Glomerular endothelial cell (primary cell): ENCODE results near the gene SMC1A. TPM values are rescaled to one million over a fixed set of nuclear protein-coding genes. Genes with fewer than 3 reads are reported as not detected.
"Not testable (repeated sequence)": the region's sequence is repeated elsewhere in the genome, so short reads cannot be mapped to it uniquely, and the experiment has no call there.

Experiments used
- DNase-seq: peaks from one replicate; pipeline ENCODE4 v3.0.0-alpha.2; 2011; ENCODE audit warnings: low read depth, low spot score; ENCODE audit errors: extremely low read depth
- total RNA-seq: library from RNA; depleted of rRNA; stranded (reverse); fragments of >200 nt; gene quantifications from 2 replicates; pipeline ENCODE4 v1.2.3, GENCODE V29; 2015

Gene SMC1A
- total RNA-seq, 1 donor from 2014 or later = 36.1 TPM

DNA sequence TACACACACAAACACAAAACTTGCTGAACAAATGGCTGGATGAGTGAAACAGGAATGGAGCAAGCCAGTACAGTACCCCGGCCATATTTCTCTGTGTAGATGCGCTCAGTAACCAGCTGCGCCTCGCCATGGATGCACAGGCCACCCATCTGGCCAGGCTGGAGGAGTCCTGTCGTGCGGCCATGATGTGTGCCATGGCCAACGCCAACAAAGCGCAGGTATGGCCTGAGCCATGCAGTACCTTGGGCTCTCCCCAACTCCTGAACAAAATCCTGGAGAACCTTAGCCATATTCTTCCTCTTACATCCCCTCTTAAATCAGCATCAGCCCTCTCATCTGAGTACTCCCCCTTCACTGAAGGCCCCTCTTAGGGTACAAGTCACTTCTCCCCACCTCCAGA is 7.3 kb upstream of the SMC1A start:
- DNase-seq = no peak

GRCh38 chrX:53422861-53423306 is 430 bp upstream of the SMC1A start, which contains the start of gene RIBC1:
Gene RIBC1, plus strand, starts transcription at chrX:53422873. Its CDS starts 3,404 bp downstream, at chrX:53426277.
- no peak for DNase-seq

DNA sequence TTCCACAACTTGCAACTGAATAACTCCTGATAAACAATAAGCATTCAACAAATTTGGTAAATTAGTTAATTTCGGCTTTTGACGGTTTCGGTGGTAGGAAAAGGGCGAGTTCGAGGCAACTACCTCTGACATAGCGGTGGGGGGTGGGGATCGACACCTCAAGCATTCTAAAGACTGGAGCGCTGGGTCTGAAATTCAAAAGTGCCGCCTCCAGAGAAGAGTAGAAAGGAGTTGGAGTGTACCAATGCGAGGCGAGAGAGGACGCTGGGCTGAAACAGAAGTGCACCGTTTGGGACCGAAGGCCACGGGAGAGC is 725 bp downstream of the SMC1A start:
- DNase-seq = no peak

- DNase-seq = no peak
Measured at GRCh38 chrX:53421125-53421524, 1.3 kb downstream of the SMC1A start.

DNA sequence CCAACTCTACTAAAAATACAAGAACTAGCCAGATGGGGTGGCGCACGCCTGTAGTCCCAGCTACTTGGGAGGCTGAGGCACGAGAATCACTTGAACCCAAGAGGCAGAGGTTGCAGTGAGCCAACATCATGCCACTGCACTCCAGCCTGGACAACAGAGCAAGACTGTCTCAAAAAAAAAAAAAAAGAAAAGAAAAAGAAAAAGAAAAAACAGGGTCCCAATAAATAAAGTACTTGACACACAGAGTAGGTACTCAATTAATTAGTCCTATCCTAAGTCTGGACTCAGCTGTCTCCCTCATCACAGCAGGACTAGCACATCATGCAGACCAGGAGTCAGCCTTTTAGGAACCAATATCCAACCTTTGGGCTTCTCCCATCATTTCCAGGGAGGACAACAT is 2.1 kb downstream of the SMC1A start:
- DNase-seq = not testable (repeated sequence)

DNA sequence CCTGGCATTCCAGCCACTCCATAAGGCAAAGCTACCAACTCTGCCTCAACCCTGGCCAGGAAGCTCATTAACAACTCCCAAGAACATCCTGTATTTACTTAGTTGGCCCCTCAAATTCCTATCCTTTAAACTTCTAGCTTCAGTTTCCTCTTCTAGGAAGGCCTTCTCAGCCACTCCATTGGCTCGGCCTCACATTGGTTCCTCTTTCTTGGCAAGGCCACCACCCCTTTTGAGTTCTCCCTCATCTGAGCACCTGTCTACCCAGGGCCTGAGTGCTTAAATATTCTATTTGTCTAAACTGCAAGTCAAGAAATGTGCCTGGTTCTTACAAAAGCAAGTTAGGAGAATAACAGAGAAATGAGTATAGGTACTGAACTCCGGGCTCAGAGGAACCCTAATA is 10.0 kb downstream of the SMC1A start:
- no peak for DNase-seq

DNA sequence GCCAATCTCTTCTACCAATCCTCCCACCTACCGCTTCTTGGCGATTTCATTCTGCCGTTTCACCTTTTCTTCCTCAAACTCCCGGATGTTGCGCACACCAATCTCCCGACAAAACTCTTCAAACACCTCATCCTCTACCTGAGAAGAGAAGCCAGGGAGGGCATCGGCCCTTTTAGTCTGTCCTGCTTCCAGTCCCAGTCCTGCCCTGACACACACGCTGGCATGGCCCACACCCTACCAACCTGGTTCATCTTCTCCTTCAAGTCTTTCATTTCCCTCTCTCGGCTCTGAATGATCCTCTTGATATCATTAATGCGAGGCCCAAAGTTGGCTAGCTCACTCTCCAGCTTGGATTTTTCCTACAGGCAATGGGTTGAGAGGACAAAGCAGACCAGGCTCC is 18.9 kb downstream of the SMC1A start:
- no peak for DNase-seq

- DNase-seq = no peak
Measured at GRCh38 chrX:53398216-53398615, 24.2 kb downstream of the SMC1A start.

DNA sequence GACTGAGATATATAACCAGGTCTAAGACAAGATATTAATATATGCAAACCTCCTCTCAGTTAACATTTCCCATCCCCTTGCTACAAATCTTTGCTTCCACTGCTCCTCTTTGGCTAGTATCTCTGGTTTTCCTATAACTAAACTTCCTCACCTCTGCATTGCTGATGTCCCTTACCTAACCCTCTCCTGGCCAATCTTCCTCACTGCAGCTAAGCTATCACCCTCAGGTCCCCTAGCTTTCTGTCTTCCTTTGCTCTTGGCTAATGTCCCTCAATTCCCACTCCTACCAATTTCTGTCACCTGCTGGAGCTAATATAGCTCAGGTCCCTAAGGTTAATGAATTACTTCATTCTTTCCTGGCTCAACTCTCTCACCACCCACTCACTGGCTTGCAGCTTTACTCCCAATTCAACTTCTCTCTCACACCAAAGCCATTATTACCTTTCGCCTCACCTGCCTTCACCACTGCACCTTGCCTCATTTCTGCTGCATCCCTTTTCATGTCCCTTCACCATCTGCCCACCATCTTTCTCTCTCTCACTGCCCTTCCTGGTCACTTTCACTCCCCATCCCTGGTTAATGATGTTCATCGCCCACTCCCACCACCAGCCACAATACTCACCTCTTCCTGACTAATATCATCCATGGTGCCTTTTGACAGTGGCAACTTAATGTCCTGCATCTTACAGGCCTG is 26.7 kb downstream of the SMC1A start:
- DNase-seq = no peak

GRCh38 chrX:53383376-53384076 is 38.9 kb downstream of the SMC1A start:
- no peak for DNase-seq

- DNase-seq = no peak
Measured at GRCh38 chrX:53379747-53380146, 42.7 kb downstream of the SMC1A start.

DNA sequence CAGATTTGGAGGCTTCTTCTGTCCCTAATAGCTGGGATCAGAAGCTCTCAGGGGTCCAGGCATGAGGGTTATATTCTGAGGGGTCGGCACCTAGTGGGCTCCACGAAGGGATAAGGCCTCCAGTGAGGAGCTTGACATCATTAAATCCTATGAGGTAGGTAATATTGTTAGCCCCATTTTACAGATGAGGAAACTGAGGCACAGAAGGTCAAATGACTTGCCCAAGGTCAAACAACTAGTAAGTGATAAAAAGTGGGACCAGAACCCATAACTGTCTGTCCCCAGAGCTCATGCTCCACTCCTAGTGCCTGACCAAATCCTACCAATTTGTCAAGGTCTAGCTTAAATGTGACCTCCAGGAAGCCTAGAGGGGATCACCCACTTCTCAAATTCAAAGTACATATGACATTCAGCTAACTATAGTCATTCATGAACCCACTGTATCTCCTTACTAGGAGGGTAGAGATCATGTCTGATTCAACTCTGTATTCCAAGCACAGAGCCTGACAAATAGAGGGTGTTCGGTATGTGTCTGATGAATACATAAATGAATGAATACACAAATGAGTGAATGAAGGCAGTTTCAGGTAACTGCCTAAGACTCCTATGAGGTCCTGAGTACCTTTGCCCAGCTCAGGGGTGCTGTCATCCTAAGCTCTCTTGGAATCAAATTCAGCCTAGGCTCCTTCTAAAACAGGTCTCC is 43.3 kb downstream of the SMC1A start:
- no peak for DNase-seq

DNA sequence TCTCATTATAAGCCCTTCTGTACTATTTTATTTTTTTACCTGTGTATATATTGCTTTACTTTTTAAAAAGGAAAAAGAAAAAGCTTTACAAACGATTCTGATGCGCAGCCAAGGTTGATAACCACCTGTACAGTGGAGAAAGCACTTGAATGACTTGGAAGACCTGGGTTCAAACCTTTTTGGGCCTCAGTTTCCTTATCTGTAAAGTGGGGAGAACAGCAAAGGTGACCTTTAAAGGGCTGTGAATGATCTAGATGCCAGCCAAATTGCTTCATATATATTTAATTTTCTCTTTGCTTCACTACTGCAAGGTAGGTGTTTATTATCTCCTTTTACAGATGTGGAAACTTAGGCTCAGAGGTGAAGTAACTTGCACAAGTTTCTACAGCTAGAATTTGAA is 45.0 kb downstream of the SMC1A start:
- no peak for DNase-seq

DNA sequence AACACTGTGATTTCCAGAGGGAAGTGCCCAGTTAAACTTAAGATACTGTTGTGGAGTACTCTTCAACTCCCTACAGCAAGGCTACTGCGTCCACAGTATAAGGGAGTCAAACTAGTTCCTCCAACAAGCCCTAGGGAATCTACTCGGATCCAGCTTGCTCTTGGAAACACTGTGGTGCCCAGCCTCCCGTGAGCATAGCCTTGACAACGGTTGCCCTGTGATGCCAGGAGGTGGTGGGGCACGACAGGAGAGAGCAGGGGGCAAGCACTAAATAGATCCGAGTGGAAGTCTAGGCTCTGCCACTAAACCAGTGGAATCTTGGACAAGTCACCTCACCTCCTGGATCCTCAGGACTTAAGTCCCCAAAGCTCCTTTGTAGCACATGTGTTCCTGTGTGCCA is 45.6 kb downstream of the SMC1A start:
- no peak for DNase-seq

DNA sequence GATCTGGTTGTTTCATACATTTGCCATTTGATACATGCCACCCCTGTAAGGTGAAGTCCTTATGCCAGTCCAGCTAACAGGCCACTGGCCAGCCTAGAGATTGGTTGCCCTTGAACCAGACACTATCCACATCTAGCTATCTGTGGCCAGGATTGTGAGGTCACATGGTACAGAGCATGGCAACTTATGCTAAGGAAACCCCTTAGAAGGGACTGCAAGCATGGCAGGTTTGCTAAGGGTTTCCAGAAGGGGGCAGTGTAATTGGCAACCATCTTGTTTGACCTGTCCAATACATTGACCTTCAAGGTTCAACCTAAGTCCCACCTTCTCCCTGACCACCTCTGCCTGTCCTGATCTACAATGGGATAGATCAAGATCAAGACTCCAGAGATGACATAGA is 47.5 kb downstream of the SMC1A start:
- DNase-seq = no peak

DNA sequence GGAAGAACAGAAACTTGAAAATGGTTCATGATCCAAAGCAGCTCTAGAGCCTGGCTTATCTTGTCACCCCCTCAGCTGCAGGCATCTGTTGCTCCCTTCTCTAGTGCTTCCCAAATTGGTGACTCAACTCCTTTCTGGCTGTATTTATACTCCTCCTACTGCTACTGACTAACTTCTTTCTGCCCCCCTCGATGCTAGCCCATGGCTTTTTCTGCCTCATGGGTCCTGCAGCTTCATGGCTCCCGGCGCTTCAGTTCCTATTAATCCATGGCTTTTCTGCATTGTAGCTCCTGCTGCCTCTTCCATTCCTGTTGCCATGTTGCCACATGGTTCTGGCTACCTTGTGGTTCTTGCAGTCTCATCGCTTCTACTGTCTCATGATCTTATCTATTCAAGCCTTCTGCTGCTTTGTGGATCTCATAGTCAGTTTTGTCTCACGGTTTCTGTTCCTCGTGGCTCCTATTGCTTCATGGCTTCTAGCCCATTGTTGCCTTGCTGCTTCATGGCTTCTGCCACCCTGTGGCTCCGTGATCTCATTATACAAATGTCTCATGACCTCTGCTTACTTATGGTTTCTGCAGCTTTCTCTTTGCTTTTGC is 48.1 kb downstream of the SMC1A start:
- DNase-seq = no peak

- no peak for DNase-seq
Measured at GRCh38 chrX:53373307-53373706, 49.1 kb downstream of the SMC1A start.

GRCh38 chrX:53366454-53366853 is 56.0 kb downstream of the SMC1A start:
- not testable (repeated sequence) for DNase-seq

GRCh38 chrX:53362449-53362848 is 60.0 kb downstream of the SMC1A start:
- DNase-seq = no peak

DNA sequence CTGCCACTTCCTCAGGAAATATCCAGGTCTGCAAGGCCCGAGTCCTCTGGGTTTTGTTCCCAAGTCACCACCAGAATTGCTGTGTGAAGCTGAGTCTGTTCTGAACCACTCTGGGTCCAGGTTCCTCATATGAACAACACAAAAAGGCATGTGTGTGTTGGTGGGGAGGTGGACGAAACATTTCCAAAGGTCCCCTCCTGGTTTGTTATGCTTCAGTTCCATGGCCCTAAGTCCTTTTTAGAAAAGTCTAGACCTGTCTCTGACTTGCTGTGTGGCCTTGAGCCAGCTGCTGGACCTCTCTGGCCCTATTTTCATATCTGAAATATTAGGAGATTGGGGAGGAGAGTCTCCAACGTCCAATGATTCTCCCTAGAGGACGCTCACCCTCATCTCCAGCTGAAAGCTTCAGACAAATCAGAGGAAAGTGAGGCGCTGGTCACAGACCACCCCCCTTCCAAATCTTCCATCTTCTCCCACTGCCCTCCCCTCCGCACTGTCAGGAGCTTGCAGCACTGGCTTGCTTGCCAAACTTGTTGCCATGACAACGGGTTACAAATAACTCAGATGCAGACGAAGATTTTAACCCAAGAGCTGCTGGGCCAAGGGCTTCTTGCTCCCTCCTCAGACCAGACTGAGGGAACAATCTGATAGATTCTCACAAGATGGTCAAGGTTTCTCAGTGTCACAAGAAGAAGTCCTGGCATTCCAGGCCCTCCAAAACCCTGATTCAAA is 64.5 kb downstream of the SMC1A start:
- no peak for DNase-seq

- DNase-seq = no peak
Measured at GRCh38 chrX:53356186-53356585, 66.3 kb downstream of the SMC1A start.
